IPS-18a (cell line): Measurements from ENCODE around the gene ACSL4.
"Not testable (repeated sequence)": the region's sequence is repeated elsewhere in the genome, so short reads cannot be mapped to it uniquely, and the experiment has no call there.

Source experiments
- H3K27ac ChIP-seq: one replicate; pipeline ENCODE4 v1.5.1; 2013; ENCODE audit warnings: low read length
- H3K27me3 ChIP-seq: one replicate; pipeline ENCODE4 v1.6.1; 2013; ENCODE audit warnings: mild to moderate bottlenecking, low read length; ENCODE audit not compliant: control insufficient read depth, insufficient read depth
- H3K36me3 ChIP-seq: one replicate; pipeline ENCODE4 v1.6.1; 2013; ENCODE audit warnings: low read depth, low read length; ENCODE audit not compliant: control insufficient read depth
- H3K4me1 ChIP-seq: one replicate; pipeline ENCODE4 v1.6.1; 2013; ENCODE audit warnings: low read depth, low read length; ENCODE audit not compliant: control insufficient read depth
- H3K4me3 ChIP-seq: one replicate; pipeline ENCODE4 v1.5.1; 2013; ENCODE audit warnings: low read length
- H3K9ac ChIP-seq: one replicate; pipeline ENCODE4 v1.6.1; 2013; ENCODE audit warnings: mild to moderate bottlenecking, low read length, moderate library complexity
- H3K9me3 ChIP-seq: one replicate; pipeline ENCODE4 v1.6.1; 2013; ENCODE audit warnings: low read depth, low read length; ENCODE audit not compliant: control insufficient read depth

Gene ACSL4

DNA sequence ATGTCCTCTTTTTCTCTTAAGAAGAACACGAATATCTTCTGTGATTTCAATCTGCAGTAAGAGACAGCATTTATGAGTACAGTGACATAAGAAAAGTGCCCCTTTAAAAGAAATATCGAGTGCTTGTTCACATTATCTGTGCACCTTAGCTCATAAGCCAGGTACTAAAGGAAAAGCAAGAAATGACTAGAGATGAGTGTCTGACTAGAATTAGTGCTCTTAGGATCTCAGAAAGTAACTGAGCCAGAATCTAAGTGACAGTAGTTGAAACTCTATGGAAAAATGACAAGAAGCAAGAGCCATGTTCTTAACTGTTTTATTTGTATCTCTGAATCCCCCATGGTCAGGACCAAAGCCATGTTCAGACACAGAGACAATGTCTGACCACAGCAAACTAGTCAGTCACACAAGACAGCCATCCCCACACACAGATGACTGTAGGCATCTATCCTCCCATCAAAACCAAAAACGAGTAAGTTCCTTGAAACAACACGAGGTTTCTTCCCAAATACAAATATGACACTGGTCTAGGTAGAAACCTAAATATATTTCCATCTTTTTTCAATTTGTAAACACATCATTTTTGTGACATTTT lies 36.8 kb downstream of the ACSL4 start:
- no peak overlapping the region for H3K27ac ChIP-seq
- no peaks in the 10 kb centered on the region for H3K9me3 ChIP-seq
- no peak overlapping the region for H3K4me3 ChIP-seq
- peaks cover 3% of the 10 kb centered on the region for H3K4me1 ChIP-seq
- no peaks in the 10 kb centered on the region for H3K27me3 ChIP-seq
- H3K9ac ChIP-seq, result no peak overlapping the region
- H3K36me3 ChIP-seq, result peaks cover 5% of the 10 kb centered on the region

DNA sequence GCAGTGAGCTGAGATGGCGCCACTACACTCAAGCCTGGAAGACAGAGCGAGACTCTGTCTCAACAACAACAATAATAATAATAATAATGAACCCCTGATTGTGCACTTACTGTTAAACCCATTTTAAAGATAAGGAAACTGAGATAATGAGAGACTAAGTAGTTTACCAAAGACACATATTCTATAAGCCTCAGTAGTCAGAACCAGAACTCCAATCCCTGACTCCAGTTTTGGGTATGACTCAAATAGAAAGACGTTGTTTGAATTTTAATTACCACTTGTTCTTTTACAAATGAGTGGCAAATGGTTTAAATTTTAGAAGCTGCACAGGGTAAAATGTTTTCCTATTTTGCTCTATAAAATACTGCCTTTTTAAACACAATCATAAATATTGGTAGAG lies 37.4 kb downstream of the ACSL4 start:
- peaks cover 5% of the 10 kb centered on the region for H3K36me3 ChIP-seq
- no peak overlapping the region for H3K9ac ChIP-seq
- H3K27me3 ChIP-seq, result no peaks in the 10 kb centered on the region
- H3K4me3 ChIP-seq, result no peak overlapping the region
- H3K4me1 ChIP-seq, result peaks cover 3% of the 10 kb centered on the region
- H3K9me3 ChIP-seq, result no peaks in the 10 kb centered on the region
- H3K27ac ChIP-seq, result no peak overlapping the region

DNA sequence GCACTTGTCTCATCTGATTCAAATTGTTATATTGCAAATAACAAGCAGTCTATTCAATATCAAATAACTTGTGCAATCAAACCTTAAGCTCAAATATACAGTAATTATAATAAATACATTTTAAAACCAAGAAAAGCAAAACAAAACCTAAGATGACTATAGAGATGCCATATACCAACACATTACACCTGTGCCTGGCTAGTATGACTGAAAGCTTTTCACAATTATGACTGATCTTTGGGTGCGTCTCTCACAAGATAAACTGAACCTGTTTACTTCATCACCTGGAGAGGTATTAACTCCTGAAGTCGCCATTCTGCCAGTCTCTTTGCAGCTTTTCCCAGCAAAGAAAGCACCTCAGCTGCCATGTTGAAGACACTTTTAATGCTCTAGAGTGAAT lies 41.3 kb downstream of the ACSL4 start:
- H3K27me3 ChIP-seq, result no peaks in the 10 kb centered on the region
- no peak overlapping the region for H3K9ac ChIP-seq
- H3K4me1 ChIP-seq, result no peaks in the 10 kb centered on the region
- H3K36me3 ChIP-seq, result peaks cover 5% of the 10 kb centered on the region
- H3K27ac ChIP-seq, result no peak overlapping the region
- no peaks in the 10 kb centered on the region for H3K9me3 ChIP-seq
- no peak overlapping the region for H3K4me3 ChIP-seq

DNA sequence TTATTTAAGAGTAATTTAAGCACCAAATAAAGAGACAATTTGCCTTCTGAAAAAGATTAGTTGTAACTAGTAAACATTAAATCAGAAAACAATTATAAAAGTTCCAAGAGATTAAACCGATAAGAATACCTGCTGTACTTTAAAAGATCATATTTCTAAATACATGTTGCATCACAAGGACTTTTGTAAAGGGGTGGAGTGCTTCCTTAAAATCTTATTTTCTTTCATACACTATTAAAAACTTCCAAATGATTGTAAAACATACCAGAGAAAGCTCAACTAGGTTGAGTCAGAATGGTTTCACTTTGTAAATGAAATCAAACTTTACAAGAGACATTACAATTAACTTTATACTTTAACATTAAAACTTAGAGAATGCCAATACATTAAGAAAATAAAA lies 41.8 kb downstream of the ACSL4 start:
- Histone ChIP-seq H3K4me1 (no peaks in the 10 kb centered on the region), H3K27ac (no peak overlapping the region), H3K36me3 (peaks cover 5% of the 10 kb centered on the region), H3K9ac (no peak overlapping the region), H3K27me3 (no peaks in the 10 kb centered on the region), H3K9me3 (no peaks in the 10 kb centered on the region), H3K4me3 (no peak overlapping the region)

DNA sequence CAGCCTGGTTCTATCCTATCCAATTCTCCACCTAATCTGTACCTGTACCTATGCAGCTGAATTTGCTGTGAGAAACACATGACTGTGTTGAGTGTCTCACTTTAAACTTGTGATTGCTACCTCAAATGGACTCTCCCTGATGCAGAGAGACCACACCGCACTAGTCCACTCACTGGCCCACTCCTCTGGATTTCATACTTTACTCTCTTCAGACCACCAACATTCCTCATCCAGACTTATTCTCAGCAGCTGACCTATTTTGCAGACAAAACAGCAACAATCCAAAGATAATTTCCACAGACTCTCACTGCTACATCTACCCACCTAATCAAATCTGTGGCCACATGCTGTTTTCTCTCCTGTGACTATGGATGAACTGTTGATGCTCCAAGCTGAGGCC lies 45.2 kb downstream of the ACSL4 start:
- no peak overlapping the region for H3K4me3 ChIP-seq
- no peaks in the 10 kb centered on the region for H3K4me1 ChIP-seq
- H3K27me3 ChIP-seq, result no peaks in the 10 kb centered on the region
- H3K9ac ChIP-seq, result no peak overlapping the region
- H3K36me3 ChIP-seq, result no peaks in the 10 kb centered on the region
- no peak overlapping the region for H3K27ac ChIP-seq
- H3K9me3 ChIP-seq, result no peaks in the 10 kb centered on the region

DNA sequence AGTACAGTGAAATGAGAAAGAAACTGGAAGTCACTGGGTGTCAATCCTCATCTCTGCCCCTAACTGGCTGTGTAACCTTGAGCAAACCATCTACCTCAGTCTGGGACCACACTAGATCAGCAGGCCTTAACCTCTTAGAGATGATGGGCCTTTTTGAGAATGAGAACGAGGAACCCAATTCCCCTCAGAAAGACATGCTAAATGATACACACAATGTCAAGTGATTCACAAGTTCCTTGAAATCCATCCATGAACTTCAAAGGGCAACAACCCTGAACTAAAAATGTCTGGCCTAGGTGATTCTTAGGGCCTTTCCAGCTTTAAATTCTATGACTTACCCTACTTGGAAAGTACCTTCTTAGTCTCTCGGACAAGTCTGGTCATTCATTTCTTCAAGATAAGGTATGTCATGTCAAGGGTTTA lies 47.4 kb downstream of the ACSL4 start:
- Histone ChIP-seq H3K9ac (no peak overlapping the region), H3K4me3 (no peak overlapping the region), H3K4me1 (no peaks in the 10 kb centered on the region), H3K27ac (no peak overlapping the region), H3K27me3 (no peaks in the 10 kb centered on the region), H3K36me3 (peaks cover 5% of the 10 kb centered on the region), H3K9me3 (no peaks in the 10 kb centered on the region)

DNA sequence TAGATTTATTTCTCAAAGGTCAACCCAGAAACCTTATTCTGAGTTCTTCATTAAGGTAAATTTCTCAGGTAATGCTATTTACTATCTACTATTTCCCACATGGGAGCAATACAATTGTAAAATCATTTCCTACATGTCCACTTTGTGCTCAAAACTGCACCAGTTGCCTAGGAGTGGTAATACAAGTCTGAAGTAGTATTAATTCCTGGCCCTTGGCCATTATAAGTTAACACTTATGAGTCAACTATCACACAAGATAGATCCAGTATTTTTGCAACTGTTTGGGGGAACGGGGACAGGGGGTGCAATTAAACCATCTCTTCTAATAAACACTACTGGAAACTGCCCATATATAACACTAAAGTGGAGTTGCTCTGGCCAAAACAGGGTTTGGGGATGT lies 48.9 kb downstream of the ACSL4 start:
- no peaks in the 10 kb centered on the region for H3K27me3 ChIP-seq
- H3K27ac ChIP-seq, result no peak overlapping the region
- no peak overlapping the region for H3K9ac ChIP-seq
- H3K4me3 ChIP-seq, result no peak overlapping the region
- peaks cover 18% of the 10 kb centered on the region for H3K36me3 ChIP-seq
- H3K4me1 ChIP-seq, result no peaks in the 10 kb centered on the region
- H3K9me3 ChIP-seq, result no peaks in the 10 kb centered on the region

DNA sequence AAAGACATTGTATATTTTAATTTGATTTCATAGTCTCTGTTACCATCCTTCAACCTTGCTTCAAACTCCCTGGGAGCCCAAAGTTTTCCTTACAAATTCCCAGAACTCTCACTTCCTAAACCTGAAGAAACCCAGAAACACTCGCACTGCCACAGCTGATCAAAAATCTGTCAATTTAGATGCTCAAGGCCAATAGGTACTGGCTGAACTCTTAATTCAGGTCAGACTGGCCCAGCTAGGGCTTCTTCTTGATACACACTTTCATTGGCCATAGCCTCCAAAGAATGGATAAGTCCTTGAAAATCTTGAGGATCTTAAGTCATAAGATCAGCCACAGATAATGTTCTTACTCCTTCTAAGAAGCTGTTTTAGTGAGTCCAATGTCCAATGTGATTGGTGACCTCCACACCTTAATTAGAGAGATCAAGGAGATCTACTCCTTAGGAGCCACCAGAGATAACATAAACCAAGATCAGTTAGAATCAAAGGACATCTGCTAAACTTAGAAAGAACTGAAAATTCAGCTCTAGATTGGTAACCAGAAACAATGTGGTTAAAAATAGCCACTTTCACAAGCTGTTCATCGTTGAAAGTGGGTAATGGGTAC lies 51.5 kb downstream of the ACSL4 start:
- H3K4me3 ChIP-seq, result no peak overlapping the region
- no peak overlapping the region for H3K27ac ChIP-seq
- H3K4me1 ChIP-seq, result no peaks in the 10 kb centered on the region
- H3K36me3 ChIP-seq, result peaks cover 31% of the 10 kb centered on the region
- H3K9ac ChIP-seq, result no peak overlapping the region
- H3K27me3 ChIP-seq, result no peaks in the 10 kb centered on the region
- H3K9me3 ChIP-seq, result no peaks in the 10 kb centered on the region

DNA sequence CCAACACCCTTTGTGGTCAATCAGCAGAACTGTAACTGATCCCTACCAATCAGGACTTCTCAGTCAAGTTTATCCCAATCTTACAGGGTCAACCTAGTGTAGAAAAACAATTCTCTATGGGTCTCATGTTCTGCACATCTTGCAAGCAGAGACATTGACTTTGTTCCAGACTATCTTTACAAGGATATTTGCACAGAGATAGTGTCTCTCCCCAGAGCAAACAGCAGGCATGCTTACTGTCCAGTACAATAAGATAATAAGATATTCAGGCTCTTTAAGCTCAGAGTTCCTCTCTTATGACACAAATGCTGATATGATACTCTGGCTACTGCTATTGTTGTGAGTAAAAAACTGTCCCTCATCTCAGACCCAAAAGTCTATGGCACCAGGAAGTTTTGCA lies 53.2 kb downstream of the ACSL4 start:
- Histone ChIP-seq H3K36me3 (peaks cover 42% of the 10 kb centered on the region), H3K4me1 (no peaks in the 10 kb centered on the region), H3K4me3 (no peak overlapping the region)

DNA sequence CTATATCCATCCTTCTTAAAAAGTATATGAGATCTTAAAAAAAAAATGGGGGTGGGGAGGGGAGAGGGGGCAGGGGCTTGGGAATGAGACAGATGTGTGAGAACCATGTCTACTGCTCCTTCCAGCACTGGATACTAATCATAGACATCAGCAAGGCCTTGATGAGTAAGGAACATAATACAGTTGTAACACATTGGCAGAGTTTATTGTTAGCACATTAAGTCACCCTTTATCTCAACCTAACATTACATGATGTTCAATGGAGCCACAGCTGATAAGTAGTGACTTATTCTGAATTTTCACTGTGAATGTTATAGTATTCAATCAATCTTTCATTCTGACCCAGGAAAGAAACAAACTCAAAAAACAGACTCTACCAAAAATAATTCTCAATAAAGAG lies 60.8 kb downstream of the ACSL4 start:
- H3K36me3 ChIP-seq, result peaks cover 50% of the 10 kb centered on the region

More for the DNA sequence above, 53.2 kb downstream of the ACSL4 start:
- Histone ChIP-seq H3K27ac (no peak overlapping the region), H3K9me3 (no peaks in the 10 kb centered on the region), H3K9ac (no peak overlapping the region), H3K27me3 (no peaks in the 10 kb centered on the region)

DNA sequence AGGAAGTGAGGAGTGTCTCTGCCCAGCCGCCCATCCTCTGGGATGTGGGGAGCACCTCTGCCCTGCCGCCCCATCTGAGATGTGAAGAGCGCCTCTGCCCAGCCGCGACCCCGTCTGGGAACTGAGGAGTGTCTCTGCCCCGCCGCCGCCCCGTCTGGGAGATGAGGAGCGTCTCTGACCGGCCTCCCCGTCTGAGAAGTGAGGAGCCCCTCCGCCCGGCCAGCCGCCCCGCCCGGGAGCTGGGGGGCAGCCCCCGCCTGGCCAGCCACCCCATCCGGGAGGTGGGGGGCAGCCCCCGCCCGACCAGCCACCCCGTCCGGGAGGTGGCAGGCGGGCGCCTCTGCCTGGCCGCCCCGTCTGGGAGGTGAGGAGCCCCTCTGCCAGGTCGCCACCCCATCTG lies 61.9 kb downstream of the ACSL4 start:
- H3K4me1 ChIP-seq, H3K27ac ChIP-seq, H3K9me3 ChIP-seq, H3K4me3 ChIP-seq, H3K9ac ChIP-seq, H3K27me3 ChIP-seq: not testable (repeated sequence)
- H3K36me3 ChIP-seq, result peaks cover 50% of the 10 kb centered on the region

More for the DNA sequence above, 60.8 kb downstream of the ACSL4 start:
- Histone ChIP-seq H3K4me1 (no peaks in the 10 kb centered on the region), H3K4me3 (no peak overlapping the region), H3K9me3 (no peaks in the 10 kb centered on the region), H3K9ac (no peak overlapping the region), H3K27me3 (no peaks in the 10 kb centered on the region), H3K27ac (no peak overlapping the region)

DNA sequence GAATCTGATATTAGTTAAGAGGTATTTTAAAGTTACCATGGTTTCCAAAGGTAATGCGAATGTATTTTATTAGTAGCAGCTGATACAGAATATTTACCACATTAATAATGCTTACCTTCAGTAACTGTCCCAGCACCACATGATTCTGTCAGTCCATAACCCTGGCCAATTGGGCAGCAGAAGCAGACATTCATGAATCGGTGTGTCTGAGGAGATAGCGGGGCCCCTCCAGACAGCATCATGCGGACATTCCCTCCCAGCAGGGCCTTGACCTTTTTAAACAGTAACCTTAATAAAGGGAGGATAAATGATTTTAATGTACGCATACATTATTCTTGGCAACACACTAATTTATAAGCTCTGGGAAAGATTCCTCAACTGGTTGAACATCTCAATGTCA lies 65.1 kb downstream of the ACSL4 start:
- Histone ChIP-seq H3K27me3 (no peaks in the 10 kb centered on the region), H3K9me3 (no peaks in the 10 kb centered on the region), H3K27ac (no peak overlapping the region), H3K9ac (no peak overlapping the region), H3K36me3 (peaks cover 57% of the 10 kb centered on the region), H3K4me3 (no peak overlapping the region), H3K4me1 (no peaks in the 10 kb centered on the region)
